HEK293 (cell line): ENCODE data around the gene KIRREL1.
"Not testable (repeated sequence)": the region's sequence is repeated elsewhere in the genome, so short reads cannot be mapped to it uniquely, and the experiment has no call there.

Source experiments
- CTCF ChIA-PET: fragments of 350-600 bp; formaldehyde crosslinking; extraction: SDS; loops from one replicate; lab custom pipeline; 2021; ENCODE audit warnings: antibody characterized with exemption; lab: Yijun Ruan, JAX
- POLR2A ChIA-PET: fragments of 300-600 bp; formaldehyde crosslinking; extraction: SDS; loops from one replicate; lab custom pipeline; 2020; ENCODE audit warnings: antibody characterized with exemption, inconsistent platforms; lab: Yijun Ruan, JAX
- H3K27ac ChIP-seq: fragments of 200-500 bp; sonication (Bioruptor generic); 2 replicates; pipeline ENCODE4 v1.5.1; 2014; ENCODE audit warnings: low read depth, low read length, control low read depth, inconsistent platforms; ENCODE audit errors: extremely low read depth
- H3K36me3 ChIP-seq, 2 experiments: fragments of 200-500 bp in 1 of 2; sonication (Bioruptor generic) in 1 of 2; 1 replicate in 1 of 2; 2 replicates in 1 of 2; pipeline ENCODE4 v1.5.1; 2014 to 2017; ENCODE audit warnings: inconsistent platforms in 2 of 2, low read length in 2 of 2; ENCODE audit not compliant: control insufficient read depth in 2 of 2, insufficient read depth in 1 of 2
- H3K4me1 ChIP-seq: fragments of 200-500 bp; sonication (Bioruptor generic); 2 replicates; pipeline ENCODE4 v1.5.1; 2014; ENCODE audit warnings: mild to moderate bottlenecking, low read length, inconsistent platforms; ENCODE audit not compliant: control insufficient read depth, insufficient read depth
- H3K4me3 ChIP-seq: 2 replicates; pipeline ENCODE4 v1.5.1; 2011; ENCODE audit warnings: low read depth, mild to moderate bottlenecking, control low read depth, low read length, moderate library complexity
- H3K9me3 ChIP-seq: fragments of 200-500 bp; sonication (Bioruptor generic); 2 replicates; pipeline ENCODE4 v1.5.1; 2014; ENCODE audit warnings: low read depth, low read length, inconsistent platforms; ENCODE audit not compliant: control insufficient read depth, insufficient read depth
- EGR2 ChIP-seq: fragments of 450-650 bp; formaldehyde crosslinking; IDR thresholded peaks from 2 replicates; pipeline ENCODE4 v1.5.1; 2016; ENCODE audit warnings: low read depth, missing biosample characterization, missing genetic modification characterization
- KLF16 ChIP-seq: fragments of 450-650 bp; formaldehyde crosslinking; IDR thresholded peaks from 2 replicates; pipeline ENCODE4 v1.5.1; 2017; ENCODE audit warnings: missing biosample characterization, missing genetic modification characterization
- OSR2 ChIP-seq: fragments of 450-650 bp; formaldehyde crosslinking; IDR thresholded peaks from 2 replicates; pipeline ENCODE4 v1.5.1; 2016; ENCODE audit warnings: missing biosample characterization, missing genetic modification characterization
- REPIN1 ChIP-seq: fragments of 450-650 bp; formaldehyde crosslinking; IDR thresholded peaks from 2 replicates; pipeline ENCODE4 v1.5.1; 2017; ENCODE audit warnings: missing biosample characterization, missing genetic modification characterization, low read depth
- SCRT2 ChIP-seq: fragments of 450-650 bp; formaldehyde crosslinking; IDR thresholded peaks from 2 replicates; pipeline ENCODE4 v1.5.1; 2016; ENCODE audit warnings: missing biosample characterization, missing genetic modification characterization
- ZNF114 ChIP-seq: fragments of 450-650 bp; formaldehyde crosslinking; IDR thresholded peaks from 2 replicates; pipeline ENCODE4 v1.5.0; 2017; ENCODE audit warnings: missing biosample characterization, missing genetic modification characterization
- ZNF223 ChIP-seq: fragments of 450-650 bp; formaldehyde crosslinking; IDR thresholded peaks from 2 replicates; pipeline ENCODE4 v1.5.1; 2016; ENCODE audit warnings: missing biosample characterization, missing genetic modification characterization
- ZNF324 ChIP-seq: fragments of 450-650 bp; formaldehyde crosslinking; IDR thresholded peaks from 2 replicates; pipeline ENCODE4 v1.5.1; 2016; ENCODE audit warnings: missing biosample characterization, missing genetic modification characterization
- ZNF341 ChIP-seq: fragments of 450-650 bp; formaldehyde crosslinking; IDR thresholded peaks from 2 replicates; pipeline ENCODE4; 2016; ENCODE audit warnings: low read depth, missing biosample characterization, missing genetic modification characterization
- ZNF404 ChIP-seq: fragments of 450-650 bp; formaldehyde crosslinking; IDR thresholded peaks from 2 replicates; pipeline ENCODE4 v1.5.1; 2017; ENCODE audit warnings: missing biosample characterization, missing genetic modification characterization
- ZNF529 ChIP-seq: fragments of 450-650 bp; formaldehyde crosslinking; IDR thresholded peaks from 2 replicates; pipeline ENCODE4 v1.5.1; 2017; ENCODE audit warnings: missing genetic modification characterization, missing biosample characterization; ENCODE audit not compliant: insufficient replicate concordance
- ZNF530 ChIP-seq: fragments of 450-650 bp; formaldehyde crosslinking; IDR thresholded peaks from 2 replicates; pipeline ENCODE4 v1.5.1; 2016; ENCODE audit warnings: low read depth, missing biosample characterization, missing genetic modification characterization
- ZNF600 ChIP-seq: fragments of 450-650 bp; formaldehyde crosslinking; IDR thresholded peaks from 2 replicates; pipeline ENCODE4 v1.5.1; 2016; ENCODE audit warnings: missing biosample characterization, missing genetic modification characterization
- ZNF610 ChIP-seq: fragments of 450-650 bp; formaldehyde crosslinking; IDR thresholded peaks from 2 replicates; pipeline ENCODE4 v1.5.1; 2016; ENCODE audit warnings: missing biosample characterization, missing genetic modification characterization, borderline replicate concordance
- ZNF629 ChIP-seq: fragments of 450-650 bp; formaldehyde crosslinking; IDR thresholded peaks from 2 replicates; pipeline ENCODE4 v1.5.1; 2017; ENCODE audit warnings: missing biosample characterization, missing genetic modification characterization
- ZNF677 ChIP-seq: fragments of 450-650 bp; IDR thresholded peaks from 2 replicates; pipeline ENCODE4 v1.5.0; 2018; ENCODE audit warnings: missing biosample characterization, mild to moderate bottlenecking, missing genetic modification characterization, moderate library complexity
- ZSCAN30 ChIP-seq: fragments of 450-650 bp; IDR thresholded peaks from 2 replicates; pipeline ENCODE4 v1.5.1; 2018; ENCODE audit warnings: missing biosample characterization, mild to moderate bottlenecking, missing genetic modification characterization, moderate library complexity
- TF ChIP-seq, protein P1 (sequence below): IDR thresholded peaks from 2 replicates; pipeline ENCODE4 v1.6.1; 2011; ENCODE audit warnings: mild to moderate bottlenecking, low read depth, low read length, borderline replicate concordance
- TF ChIP-seq, protein P2 (sequence below): fragments of 450-650 bp; formaldehyde crosslinking; optimal IDR thresholded peaks from 2 replicates; pipeline ENCODE3; 2016; ENCODE audit warnings: missing biosample characterization, mild to moderate bottlenecking, missing genetic modification characterization
- TF ChIP-seq, protein P3 (sequence below): fragments of 450-650 bp; formaldehyde crosslinking; IDR thresholded peaks from 2 replicates; pipeline ENCODE4 v1.5.1; 2016; ENCODE audit warnings: missing biosample characterization, missing genetic modification characterization

The KIRREL1 gene

DNA sequence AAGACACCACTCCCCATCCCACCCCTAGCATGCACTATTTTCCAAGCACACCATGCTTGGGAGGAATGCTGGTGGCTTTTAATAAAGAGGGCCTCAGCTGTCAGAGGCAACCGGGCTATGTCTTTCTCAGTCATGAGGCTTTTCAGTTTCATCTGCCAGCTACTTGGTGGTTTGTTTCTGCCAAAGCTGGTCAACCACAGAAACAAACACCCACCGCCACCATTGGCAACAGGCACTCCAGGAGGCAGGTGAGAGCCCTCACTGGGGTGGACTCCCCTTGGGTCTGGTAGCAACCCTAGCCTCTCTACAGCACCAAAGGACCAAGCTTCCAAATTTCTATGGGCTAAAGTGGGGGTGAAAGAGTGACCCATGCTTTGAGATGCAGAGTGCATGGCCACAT is 133.0 kb downstream of the KIRREL1 start (continued):
- TF ChIP-seq ZNF530 (tag by site-specific recombination) (no peak), ZNF677 (no peak), ZSCAN30 (tag by site-specific recombination) (no peak), ZNF600 (tag by site-specific recombination) (no peak)
- TF ChIP-seq, protein P1, sequence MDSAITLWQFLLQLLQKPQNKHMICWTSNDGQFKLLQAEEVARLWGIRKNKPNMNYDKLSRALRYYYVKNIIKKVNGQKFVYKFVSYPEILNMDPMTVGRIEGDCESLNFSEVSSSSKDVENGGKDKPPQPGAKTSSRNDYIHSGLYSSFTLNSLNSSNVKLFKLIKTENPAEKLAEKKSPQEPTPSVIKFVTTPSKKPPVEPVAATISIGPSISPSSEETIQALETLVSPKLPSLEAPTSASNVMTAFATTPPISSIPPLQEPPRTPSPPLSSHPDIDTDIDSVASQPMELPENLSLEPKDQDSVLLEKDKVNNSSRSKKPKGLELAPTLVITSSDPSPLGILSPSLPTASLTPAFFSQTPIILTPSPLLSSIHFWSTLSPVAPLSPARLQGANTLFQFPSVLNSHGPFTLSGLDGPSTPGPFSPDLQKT = no peak

- CTCF ChIA-PET = interaction anchor here (22.5 kb wide), 1 partner anchor 163 kb away, joined by 805 read pairs; no protein-coding TSS in a partner anchor
- POLR2A ChIA-PET, H3K27ac ChIP-seq, H3K4me1 ChIP-seq, H3K9me3 ChIP-seq, H3K4me3 ChIP-seq, H3K36me3 ChIP-seq: not testable (repeated sequence)
Observed at GRCh38 chr1:158128531-158128930, 135.1 kb downstream of the KIRREL1 start.

DNA sequence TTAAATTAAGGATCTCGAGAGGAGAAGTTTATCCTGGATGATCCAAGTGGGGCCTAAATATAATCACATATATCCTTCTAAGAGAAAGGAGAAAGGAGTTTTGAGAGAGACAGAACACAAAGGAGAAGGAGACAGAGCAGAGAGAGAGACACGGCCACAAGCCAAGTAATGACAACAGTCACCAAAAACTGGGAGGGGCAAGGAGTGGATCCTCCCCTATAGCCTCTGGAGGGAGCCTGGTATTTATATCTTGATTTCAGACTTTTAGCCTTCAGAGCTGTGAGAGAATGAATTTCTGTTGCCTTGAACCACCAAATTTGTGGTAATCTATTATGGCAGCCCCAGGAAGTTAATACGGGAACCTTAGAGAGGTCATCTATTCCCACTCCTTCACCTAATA is 137.8 kb downstream of the KIRREL1 start:
- no peaks in the 10 kb centered on the region for H3K9me3 ChIP-seq
- ChIA-PET CTCF (interaction anchor here (0.6 to 22.5 kb wide), 3 partner anchors 10 to 166 kb away, joined by 4 to 805 read pairs (median 6); partner anchors contain the start of gene CD1D), POLR2A (no interaction called here)
- TF ChIP-seq KLF16 (tag by site-specific recombination) (no peak), ZNF114 (tag by site-specific recombination) (no peak), ZNF341 (tag by site-specific recombination) (no peak), OSR2 (tag by site-specific recombination) (no peak), REPIN1 (no peak), ZNF529 (tag by site-specific recombination) (no peak), ZNF324 (tag by site-specific recombination) (no peak)
- TF ChIP-seq, protein P1 = no peak
- TF ChIP-seq, protein P2, sequence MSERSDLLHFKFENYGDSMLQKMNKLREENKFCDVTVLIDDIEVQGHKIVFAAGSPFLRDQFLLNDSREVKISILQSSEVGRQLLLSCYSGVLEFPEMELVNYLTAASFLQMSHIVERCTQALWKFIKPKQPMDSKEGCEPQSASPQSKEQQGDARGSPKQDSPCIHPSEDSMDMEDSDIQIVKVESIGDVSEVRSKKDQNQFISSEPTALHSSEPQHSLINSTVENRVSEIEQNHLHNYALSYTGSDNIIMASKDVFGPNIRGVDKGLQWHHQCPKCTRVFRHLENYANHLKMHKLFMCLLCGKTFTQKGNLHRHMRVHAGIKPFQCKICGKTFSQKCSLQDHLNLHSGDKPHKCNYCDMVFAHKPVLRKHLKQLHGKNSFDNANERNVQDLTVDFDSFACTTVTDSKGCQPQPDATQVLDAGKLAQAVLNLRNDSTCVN (tag by site-specific recombination) = no peak
- no peak overlapping the region for H3K4me3 ChIP-seq
- H3K36me3 ChIP-seq = no peaks in the 10 kb centered on the region
- H3K4me1 ChIP-seq = no peaks in the 10 kb centered on the region
- no peak overlapping the region for H3K27ac ChIP-seq

DNA sequence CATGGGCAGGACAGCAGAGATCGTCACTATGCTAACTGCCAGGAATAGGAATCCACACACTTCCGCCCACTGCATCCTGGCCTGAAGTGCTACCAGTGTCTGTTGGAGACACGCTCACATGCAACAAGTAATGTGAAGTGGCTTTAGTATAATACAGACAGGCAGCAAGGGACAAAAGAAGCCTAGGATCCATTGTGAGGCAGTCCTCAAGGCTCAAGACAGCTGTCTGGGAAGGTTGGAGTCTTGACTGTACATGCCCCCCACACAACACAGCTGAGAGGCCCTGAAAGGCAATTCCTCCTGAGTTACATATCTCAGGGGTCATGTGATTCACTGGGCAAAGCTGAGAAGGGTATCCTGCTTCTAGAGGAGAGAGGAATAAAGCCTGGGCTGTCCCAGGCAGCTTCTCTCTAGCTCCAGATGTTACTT is 147.3 kb downstream of the KIRREL1 start:
- Histone ChIP-seq H3K27ac (no peak overlapping the region), H3K9me3 (no peaks in the 10 kb centered on the region), H3K36me3 (no peaks in the 10 kb centered on the region), H3K4me3 (no peak overlapping the region), H3K4me1 (no peaks in the 10 kb centered on the region)
- no peak for TF ChIP-seq ZNF610 (tag by site-specific recombination)
- TF ChIP-seq EGR2 (tag by site-specific recombination) = no peak
- TF ChIP-seq, protein P3, sequence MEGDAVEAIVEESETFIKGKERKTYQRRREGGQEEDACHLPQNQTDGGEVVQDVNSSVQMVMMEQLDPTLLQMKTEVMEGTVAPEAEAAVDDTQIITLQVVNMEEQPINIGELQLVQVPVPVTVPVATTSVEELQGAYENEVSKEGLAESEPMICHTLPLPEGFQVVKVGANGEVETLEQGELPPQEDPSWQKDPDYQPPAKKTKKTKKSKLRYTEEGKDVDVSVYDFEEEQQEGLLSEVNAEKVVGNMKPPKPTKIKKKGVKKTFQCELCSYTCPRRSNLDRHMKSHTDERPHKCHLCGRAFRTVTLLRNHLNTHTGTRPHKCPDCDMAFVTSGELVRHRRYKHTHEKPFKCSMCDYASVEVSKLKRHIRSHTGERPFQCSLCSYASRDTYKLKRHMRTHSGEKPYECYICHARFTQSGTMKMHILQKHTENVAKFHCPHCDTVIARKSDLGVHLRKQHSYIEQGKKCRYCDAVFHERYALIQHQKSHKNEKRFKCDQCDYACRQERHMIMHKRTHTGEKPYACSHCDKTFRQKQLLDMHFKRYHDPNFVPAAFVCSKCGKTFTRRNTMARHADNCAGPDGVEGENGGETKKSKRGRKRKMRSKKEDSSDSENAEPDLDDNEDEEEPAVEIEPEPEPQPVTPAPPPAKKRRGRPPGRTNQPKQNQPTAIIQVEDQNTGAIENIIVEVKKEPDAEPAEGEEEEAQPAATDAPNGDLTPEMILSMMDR (tag by site-specific recombination) = no peak
- TF ChIP-seq ZNF404 (tag by site-specific recombination) = no peak
- TF ChIP-seq ZNF629 (tag by site-specific recombination) = no peak
- TF ChIP-seq SCRT2 (tag by site-specific recombination) = peak; percentile 48
- TF ChIP-seq ZNF223 (tag by site-specific recombination) = no peak
- CTCF ChIA-PET = interaction anchor here (0.5 to 2.0 kb wide), 3 partner anchors 148 to 177 kb away, joined by 3 to 5 read pairs (median 3); no protein-coding TSS in a partner anchor
- POLR2A ChIA-PET = interaction anchor here (1.5 kb wide), 1 partner anchor 37 kb away, joined by 3 read pairs; no protein-coding TSS in a partner anchor
